Glutamatergic neuron (in vitro differentiated cells): ENCODE measurements around the gene INO80D. TPM values are rescaled to one million over a fixed set of nuclear protein-coding genes. Genes with fewer than 3 reads are reported as not detected.

Source experiments
- DNase-seq: peaks from one replicate; pipeline ENCODE4 v3.0.0; 2022
- H3K27ac Mint-ChIP-seq: one replicate; pipeline ENCODE4 v1.8.0; 2020; ENCODE audit warnings: mild to moderate bottlenecking, mixed read lengths, inconsistent platforms; ENCODE audit not compliant: unreplicated experiment
- H3K27me3 Mint-ChIP-seq: one replicate; pipeline ENCODE4 v1.8.0; 2020; ENCODE audit warnings: mild to moderate bottlenecking, moderate library complexity, mixed read lengths, inconsistent platforms; ENCODE audit not compliant: unreplicated experiment
- H3K36me3 Mint-ChIP-seq: one replicate; pipeline ENCODE4 v1.8.0; 2020; ENCODE audit warnings: mild to moderate bottlenecking, mixed read lengths, inconsistent platforms; ENCODE audit not compliant: unreplicated experiment
- H3K4me1 Mint-ChIP-seq: one replicate; pipeline ENCODE4 v1.8.0; 2020; ENCODE audit warnings: mild to moderate bottlenecking, low read depth, mixed read lengths, inconsistent platforms; ENCODE audit not compliant: unreplicated experiment
- H3K4me3 Mint-ChIP-seq: one replicate; pipeline ENCODE4 v1.8.0; 2020; ENCODE audit warnings: mild to moderate bottlenecking, mixed read lengths, inconsistent platforms; ENCODE audit not compliant: unreplicated experiment
- H3K9me3 Mint-ChIP-seq: one replicate; pipeline ENCODE4 v1.8.0; 2020; ENCODE audit warnings: mild to moderate bottlenecking, moderate library complexity, mixed read lengths, inconsistent platforms; ENCODE audit not compliant: unreplicated experiment
- CTCF ChIP-seq: fragments of 200-600 bp; sonication (generic); IDR thresholded peaks from one replicate; pipeline ENCODE4 v1.5.0; 2021; ENCODE audit not compliant: partially characterized antibody, unreplicated experiment
- total RNA-seq: library from RNA; stranded (reverse); fragmentation: NEBNext Ultra II Directional; extraction: Animal tissue kit (Norgen Biotek cat#: 25700); gene quantifications from one replicate; pipeline ENCODE4 v1.2.1, GENCODE V29; 2021; ENCODE audit not compliant: unreplicated experiment

INO80D gene
- total RNA-seq, 1 donor from 2014 or later, result 25.0 TPM

GRCh38 chr2:206011795-206012194 lies 74.2 kb downstream of the INO80D start:
- no peak overlapping the region for H3K27ac Mint-ChIP-seq
- no peak overlapping the region for H3K4me3 Mint-ChIP-seq
- DNase-seq, result no peak
- H3K36me3 Mint-ChIP-seq, result peaks cover 17% of the 10 kb centered on the region
- no peaks in the 10 kb centered on the region for H3K4me1 Mint-ChIP-seq
- TF ChIP-seq CTCF, result no peak
- H3K9me3 Mint-ChIP-seq, result peaks cover 5% of the 10 kb centered on the region
- H3K27me3 Mint-ChIP-seq, result no peaks in the 10 kb centered on the region

GRCh38 chr2:206011018-206011614 lies 74.9 kb downstream of the INO80D start:
- no peak for TF ChIP-seq CTCF
- H3K27me3 Mint-ChIP-seq, result no peaks in the 10 kb centered on the region
- no peak overlapping the region for H3K27ac Mint-ChIP-seq
- DNase-seq, result no peak
- H3K36me3 Mint-ChIP-seq, result peaks cover 11% of the 10 kb centered on the region
- no peaks in the 10 kb centered on the region for H3K4me1 Mint-ChIP-seq
- H3K4me3 Mint-ChIP-seq, result no peak overlapping the region
- H3K9me3 Mint-ChIP-seq, result peaks cover 1% of the 10 kb centered on the region

DNA sequence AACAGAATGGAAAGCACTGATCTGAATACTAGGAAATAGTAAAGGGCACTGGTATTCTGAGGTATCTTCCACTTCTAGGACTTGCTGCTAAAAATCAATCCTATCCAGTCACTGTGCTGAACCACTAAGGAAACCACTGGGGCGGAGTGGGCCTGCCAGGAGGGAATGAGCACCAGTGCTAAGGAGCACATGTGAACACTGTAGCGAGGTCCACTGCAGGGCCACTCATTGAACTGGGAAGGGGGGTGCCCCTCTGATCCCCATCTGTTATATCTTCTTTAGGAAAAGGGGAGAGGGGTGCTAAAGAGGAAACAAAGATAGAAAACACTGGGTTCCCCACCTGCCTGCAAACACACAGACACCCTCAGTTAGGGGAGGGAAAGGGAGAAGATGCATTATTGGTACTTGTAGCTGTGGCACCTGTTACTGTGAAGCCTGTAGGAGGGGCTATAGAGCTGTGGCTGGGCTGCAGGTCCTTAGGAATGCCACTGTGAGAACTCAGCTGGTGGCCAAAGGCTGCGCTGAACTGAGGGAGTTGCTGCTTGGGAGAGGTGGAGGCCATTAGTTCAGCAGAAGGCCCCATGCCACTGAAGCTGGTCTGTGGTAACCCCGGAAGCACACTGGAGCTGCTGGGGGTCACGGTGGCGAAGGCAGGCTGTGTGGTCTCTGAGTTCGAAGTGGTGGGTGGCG lies 81.8 kb downstream of the INO80D start:
- no peaks in the 10 kb centered on the region for H3K4me1 Mint-ChIP-seq
- TF ChIP-seq CTCF, result no peak
- H3K4me3 Mint-ChIP-seq, result no peak overlapping the region
- peak; percentile 36 for DNase-seq
- peak overlapping the region; percentile 25 for H3K27ac Mint-ChIP-seq
- no peaks in the 10 kb centered on the region for H3K27me3 Mint-ChIP-seq
- H3K36me3 Mint-ChIP-seq, result no peaks in the 10 kb centered on the region
- peaks cover 3% of the 10 kb centered on the region for H3K9me3 Mint-ChIP-seq

DNA sequence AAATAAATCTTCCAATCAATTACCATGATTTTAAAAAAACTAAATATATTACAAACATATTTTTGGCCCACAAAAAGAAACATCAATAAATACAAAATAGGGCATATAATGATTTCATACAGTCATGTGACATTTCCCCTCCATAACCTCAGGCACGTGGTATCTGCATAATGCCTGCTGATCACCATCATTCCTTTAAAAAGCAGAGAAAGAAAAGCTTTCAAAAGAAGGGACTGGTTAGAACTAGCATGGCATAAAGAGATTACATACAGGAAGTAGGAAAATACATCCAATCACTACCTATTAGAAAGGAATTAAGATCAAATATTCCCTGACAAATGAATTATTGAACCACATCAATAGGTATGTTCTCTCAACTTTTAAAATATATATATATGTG lies 83.5 kb downstream of the INO80D start:
- Mint-ChIP-seq H3K27ac (no peak overlapping the region), H3K9me3 (peaks cover 3% of the 10 kb centered on the region), H3K4me1 (no peaks in the 10 kb centered on the region), H3K4me3 (no peak overlapping the region), H3K36me3 (no peaks in the 10 kb centered on the region), H3K27me3 (no peaks in the 10 kb centered on the region)
- no peak for DNase-seq
- no peak for TF ChIP-seq CTCF

DNA sequence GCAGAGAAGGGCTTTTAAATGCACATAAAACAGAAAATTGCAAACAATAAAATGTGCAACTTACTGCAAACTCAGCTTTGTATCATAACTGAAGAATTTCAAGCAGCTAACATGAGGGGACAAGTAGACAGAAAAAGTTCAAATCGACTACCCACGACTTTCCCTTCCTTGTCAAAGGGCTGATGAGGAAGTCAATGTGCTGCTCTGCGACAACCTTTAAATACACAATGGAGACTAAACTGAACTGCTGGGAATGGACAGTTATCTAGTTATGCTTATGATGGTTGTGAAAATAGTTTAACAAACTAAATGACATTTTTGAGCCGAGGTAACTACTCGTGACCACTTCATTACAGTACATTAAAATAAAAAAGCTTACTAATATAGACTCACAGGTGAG lies 84.1 kb downstream of the INO80D start:
- Mint-ChIP-seq H3K36me3 (no peaks in the 10 kb centered on the region), H3K4me3 (no peak overlapping the region), H3K9me3 (peaks cover 3% of the 10 kb centered on the region), H3K4me1 (no peaks in the 10 kb centered on the region), H3K27ac (no peak overlapping the region), H3K27me3 (no peaks in the 10 kb centered on the region)
- no peak for TF ChIP-seq CTCF
- DNase-seq, result no peak
